Measurements from ENCODE around the gene MYO1C.
"Not testable (repeated sequence)": the region's sequence is repeated elsewhere in the genome, so short reads cannot be mapped to it uniquely, and the experiment has no call there.

MYO1C gene

DNA sequence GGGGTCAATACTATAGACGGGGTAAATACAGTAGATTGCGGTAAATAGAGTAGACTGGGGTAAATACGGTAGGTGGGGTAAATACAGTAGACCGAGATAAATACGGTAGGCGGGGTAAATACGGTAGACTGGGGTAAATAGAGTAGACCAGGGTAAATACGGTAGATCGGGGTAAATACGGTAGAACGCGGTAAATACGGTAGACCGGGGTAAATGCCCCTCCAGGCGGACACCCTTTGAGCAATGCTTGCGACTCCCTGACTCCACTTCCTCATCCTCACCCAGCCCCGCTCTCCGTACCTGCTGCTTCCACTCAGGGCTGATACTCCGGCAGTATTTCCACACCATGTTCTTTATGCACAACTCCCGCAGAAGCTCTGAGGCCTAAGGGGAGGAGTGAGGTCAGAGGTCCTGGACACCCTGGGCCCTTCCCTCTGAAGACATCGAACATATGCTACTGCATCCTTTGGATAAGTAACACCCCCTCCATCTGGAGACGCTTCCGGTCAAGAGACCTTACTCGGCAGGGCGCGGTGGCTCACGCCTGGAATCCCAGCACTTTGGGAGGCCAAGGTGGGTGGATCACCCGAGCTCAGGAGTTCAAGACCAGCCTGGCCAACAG, 23.1 kb downstream of the MYO1C start:
- no peak for DNase-seq
- intact Hi-C loops (cut with DNase I) = no loop called here

DNA sequence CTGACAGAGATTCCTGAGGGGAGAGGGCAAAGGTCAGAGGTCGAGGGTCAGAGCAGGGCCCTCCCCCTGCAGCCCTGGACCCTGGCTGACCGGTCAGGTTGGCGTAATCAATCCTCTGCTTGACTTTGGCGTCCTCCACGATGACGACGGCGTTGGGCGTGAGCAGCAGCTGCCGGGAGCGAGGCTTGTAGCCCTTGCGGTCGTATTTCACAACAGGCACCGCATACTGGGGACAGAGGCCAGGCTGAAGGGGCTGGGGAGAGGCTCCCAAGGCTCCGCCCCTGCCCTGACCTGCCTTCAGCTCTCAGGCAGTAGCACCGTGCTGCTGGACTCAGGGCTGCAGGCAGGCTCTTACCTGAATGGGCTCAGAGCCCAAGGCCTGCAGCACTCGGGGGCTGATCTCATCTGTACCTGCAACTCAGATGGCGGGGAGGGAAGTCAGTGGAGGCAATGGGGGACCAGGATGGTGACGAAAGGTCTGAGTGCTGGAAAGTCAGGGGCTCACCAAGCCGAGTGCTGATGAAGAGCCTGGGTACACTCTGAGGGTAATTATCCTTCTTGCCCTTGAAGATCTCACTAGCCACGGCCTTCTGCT, 24.5 kb downstream of the MYO1C start:
- DNase-seq = no peak
- intact Hi-C loops (cut with DNase I) = no loop called here

DNA sequence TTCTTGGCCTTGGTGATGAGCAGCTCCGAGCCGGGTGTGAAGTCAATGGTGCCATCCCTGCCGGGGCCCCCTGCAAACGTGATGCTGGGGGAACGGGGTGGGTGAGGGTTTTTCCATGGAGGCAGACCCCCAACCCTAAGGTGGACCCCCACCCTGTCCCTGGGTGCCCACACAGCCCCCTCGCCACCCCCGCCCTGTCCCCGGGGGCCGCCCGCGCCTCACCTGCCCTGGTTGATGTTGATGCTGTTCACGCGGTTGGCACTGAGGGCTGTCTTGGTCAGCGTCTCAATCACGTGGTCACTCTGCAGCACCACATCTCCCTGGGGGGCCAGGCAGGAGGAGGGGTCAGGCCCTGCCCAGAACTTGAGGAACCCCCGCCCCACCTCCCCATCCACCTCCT, 25.2 kb downstream of the MYO1C start:
- DNase-seq = no peak
- intact Hi-C loops (cut with DNase I) = no loop called here

DNA sequence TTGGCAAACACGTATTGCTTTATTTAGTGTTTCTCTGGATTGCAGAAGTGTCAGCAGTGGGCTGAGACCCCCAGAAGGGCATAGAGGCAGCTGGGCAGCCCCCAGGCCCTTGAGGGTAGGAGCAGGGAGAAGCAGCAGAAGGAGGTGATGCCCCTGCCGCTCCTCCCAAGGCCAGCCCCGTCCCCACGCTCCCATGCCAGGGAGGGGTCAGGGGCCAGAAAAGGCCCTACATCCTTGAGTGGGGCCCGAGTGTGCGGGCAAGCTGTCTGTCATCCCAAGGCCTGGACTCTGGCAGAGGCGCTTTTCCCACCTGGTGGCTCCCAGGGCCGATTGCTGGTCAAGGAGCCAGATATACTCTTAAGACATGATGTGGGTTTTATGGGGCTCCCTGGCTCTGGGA, 28.3 kb downstream of the MYO1C start:
- no peak for DNase-seq
- intact Hi-C loops (cut with DNase I) = no loop called here

DNA sequence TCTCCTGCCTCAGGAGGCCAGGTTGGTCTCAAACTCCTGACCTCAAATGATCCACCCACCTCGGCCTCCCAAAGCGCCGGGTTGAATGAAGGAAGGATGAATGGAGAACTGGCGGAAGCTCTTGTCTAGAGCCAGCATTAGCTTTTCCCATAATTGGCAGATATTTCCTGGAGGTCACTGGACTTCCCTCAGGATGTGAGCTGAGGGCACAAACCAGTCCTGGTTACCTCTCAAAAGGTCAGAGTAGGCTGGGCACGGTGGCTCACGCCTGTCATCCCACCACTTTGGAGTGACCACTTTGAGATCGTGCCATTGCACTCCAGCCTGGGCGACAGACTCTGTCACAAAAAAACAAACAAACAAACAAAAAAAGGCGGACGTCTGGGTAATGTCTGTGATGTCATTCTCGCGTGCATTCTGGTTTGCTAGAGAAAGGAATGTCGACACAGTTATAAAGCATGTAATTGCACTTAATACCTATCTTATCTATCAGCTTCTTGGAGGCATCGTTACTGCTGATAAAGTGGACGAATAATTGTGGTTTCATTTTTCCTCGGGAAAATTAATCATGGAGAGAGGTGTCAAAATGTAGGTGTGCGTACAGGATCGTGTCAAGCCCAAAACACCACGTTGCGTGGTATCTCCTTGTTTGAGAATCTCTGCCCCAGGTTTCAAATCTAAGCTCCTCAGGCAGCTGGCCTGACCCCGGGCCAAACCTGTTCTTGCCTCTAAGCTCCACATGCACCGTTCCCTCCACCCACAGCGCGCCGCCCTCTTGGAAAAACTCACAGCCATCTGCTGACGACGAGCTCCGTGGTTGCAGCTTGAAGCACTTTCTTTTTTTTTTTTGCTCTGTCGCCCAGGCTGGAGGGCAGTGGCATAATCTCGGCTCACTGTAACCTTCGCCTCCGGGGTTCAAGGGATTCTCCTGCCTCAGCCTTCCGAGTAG, 30.0 kb downstream of the MYO1C start:
- intact Hi-C loops (cut with DNase I) = no loop called here
- DNase-seq = peak in 1 of 10 donors; percentile 82

DNA sequence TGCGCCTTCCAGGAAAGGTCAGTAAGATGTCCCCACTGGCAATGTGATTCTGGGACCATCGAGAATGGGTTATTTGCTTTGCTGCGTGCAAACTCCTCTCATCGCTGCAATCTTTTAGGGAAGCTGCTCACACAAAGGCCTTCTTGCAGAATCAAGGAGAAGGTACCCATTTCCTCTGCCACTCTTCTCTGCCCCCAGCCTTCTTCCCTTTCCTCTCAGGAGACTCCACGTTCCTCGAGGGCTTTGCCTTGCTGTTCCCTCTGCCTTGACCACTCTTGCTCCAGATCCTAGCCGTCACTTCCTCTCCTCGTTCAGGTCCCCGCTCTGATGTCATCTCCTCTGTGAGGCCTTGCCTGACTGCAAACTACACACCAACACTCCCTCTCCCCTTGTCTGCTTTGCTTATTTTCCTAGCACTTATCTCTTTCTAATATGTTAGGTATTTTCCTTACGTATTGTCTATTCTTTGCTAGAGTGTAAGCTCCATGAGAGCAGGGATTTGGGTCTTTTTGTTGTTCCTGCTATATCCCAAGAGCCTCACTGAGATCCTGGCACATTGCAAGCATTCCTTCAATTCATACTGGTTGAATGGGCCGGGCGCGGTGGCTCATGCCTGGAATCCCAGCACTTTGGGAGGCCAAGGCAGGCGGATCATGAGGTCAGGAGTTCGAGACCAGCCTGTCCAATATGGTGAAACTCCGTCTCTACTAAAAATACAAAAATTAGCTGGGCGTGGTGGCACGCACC, 31.1 kb downstream of the MYO1C start:
- DNase-seq = no peak
- intact Hi-C loops (cut with DNase I) = no loop called here

DNA sequence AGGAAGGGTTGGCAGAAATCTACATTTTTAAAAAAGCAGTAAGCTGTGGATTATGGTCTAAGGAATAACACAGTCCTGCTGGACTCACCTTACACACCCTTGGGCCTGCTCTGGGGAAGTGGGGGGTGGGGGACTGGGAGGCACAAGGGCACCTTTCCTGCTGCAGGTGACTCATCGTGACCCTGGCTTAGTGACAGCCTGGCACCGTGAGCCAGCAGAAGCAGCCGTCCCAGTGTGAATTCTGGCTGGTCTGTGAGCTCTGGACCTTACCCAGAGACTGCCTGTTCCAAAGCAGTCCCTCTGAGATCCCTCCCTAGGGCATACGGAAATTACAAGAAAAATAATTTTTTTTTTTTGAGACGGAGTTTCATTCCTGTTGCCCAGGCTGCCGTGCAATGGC, 32.3 kb downstream of the MYO1C start:
- DNase-seq = no peak
- intact Hi-C loops (cut with DNase I) = no loop called here

DNA sequence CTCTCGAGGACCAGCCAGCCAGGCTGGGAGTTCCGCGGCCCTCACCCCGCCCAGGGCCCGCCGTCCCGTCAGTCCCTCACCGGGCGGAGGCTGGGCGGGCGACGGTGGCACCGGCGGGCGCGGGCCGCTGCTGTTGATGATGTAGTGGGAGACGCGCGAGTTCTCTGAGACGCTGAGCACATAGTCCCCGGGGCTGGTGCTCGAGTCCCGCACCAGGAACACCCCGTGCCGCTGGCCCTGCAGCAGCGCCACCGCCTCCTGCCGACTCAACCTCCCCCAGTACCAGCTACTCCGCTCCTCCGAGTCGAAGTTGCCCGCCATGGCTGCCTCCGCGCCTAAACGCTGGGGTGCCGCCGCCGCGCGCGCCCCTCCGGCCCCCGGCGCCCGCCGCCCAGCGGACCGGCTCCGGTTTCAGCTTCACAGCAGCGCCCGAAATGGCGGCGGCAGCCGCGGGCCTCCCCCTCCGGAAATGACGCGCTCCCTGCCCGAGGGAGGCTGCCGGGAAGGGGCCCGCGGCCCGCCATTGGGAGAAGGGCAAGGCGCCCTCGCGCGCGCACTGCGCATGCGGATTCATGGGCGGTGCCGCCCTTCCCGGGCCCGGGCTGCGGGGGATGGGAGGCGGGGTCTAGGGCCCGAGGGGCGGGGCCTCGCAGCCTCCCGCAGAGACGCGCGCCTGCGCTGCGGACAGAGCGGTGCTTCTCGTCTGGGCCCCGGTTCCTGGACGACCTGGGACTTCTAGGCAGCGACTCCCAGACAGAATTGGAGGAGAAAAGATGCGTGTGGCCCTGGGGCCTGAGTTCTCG, 36.5 kb downstream of the MYO1C start, which contains the start of gene CRK:
Gene CRK (minus strand): TSS at position 436 of the 803 bp plus-strand sequence. CDS start 115 bp downstream, at position 321.
- intact Hi-C loops (cut with DNase I) = loop anchor here (1.0 to 5.0 kb wide), 4 partner anchors 36 to 91 kb away; partner anchors contain the start of genes INPP5K, MYO1C and YWHAE
- DNase-seq = peak; percentile 92 to 100 (median 96)

DNA sequence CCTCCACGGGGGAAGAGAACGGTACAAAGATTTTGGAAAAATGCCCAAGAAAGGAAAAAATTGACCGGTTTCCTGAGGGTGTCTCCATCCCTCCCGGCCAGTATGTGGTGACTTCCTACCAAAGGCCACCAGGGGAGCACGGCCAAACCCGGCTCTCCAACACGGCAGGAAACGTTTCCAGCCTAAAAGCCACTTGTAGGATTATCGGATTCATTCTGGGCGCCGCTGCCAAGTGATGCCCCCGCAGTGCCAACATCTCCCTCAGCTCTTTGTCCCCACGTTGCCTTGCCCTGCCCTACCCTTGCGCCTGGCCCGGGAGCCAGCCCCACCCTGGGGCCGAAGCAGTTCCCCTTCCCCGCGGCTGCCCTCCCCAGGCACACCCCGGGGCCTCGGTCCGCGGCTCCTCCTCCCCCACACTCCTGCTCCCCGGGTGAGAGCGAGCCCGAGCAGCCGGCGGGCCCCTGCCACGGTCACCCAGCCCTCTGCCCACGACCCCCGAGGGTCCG, 37.1 kb downstream of the MYO1C start:
- peak in 5 of 10 donors; percentile 15 to 32 (median 26) for DNase-seq
- intact Hi-C loops (cut with DNase I) = loop anchor here (1.0 to 5.0 kb wide), 3 partner anchors 37 to 61 kb away; partner anchors contain the start of genes INPP5K, MYO1C and YWHAE

DNA sequence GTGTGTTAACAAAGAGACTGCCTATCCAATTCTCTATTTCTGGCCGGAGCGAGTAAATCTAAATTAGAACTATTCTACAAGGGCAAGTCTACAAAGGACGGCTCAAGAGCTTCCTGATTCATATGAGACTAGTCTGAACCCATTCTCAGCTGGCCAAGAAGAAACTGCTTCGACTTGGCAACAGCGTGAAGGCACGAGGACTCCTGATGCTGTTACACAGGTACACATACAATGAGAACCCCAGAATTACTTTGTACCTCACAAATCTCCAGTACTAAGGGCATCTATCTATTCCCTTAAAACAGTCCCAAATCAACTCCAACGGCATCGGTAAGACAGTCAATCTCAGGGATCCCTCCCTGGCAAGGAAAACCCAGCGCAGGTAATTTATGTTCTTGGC, 37.9 kb downstream of the MYO1C start:
- intact Hi-C loops (cut with DNase I) = loop anchor here (2.0 kb wide), 1 partner anchor 54 kb away; the partner anchor contains the start of gene YWHAE
- DNase-seq = no peak

DNA sequence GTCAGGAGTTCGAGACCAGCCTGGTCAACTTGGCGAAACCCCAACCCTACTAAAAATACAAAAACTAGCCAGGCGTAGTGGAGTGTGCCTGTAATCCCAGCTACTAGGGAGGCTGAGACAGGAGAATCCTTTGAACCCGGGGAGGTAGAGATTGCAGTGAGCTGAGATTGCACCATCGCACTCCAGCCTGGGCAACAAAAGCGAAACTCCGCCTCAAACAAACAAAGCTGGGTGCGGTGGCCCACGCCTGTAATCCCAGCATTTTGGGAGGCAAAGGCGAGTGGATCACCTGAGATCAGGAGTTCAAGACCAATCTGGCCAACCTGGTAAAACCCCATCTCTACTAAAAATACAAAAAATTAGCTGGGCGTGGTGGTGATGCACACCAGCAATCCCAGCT, 38.8 kb downstream of the MYO1C start:
- intact Hi-C loops (cut with DNase I) = loop anchor here (2.0 kb wide), 1 partner anchor 53 kb away; the partner anchor contains the start of gene YWHAE
- not testable (repeated sequence) for DNase-seq

DNA sequence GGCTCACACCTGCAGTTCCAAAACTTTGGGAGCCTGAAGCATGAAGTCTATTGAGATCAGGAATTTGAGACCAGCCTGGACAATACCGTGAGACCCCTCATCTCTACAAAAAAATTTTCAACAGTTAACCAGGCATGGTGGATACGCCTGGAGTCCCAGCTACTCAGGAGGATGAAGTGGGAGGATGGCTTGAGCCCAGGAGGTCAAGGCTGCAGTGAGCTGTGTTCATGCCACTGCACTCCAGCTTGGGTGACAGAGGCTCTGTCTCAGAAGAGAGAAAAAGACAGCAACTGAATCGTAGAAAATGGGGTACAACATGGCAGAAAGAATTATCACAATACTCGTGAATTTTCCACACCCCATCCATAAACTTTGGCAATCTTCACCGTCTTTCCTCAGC, 39.6 kb downstream of the MYO1C start:
- DNase-seq = no peak
- intact Hi-C loops (cut with DNase I) = no loop called here

DNA sequence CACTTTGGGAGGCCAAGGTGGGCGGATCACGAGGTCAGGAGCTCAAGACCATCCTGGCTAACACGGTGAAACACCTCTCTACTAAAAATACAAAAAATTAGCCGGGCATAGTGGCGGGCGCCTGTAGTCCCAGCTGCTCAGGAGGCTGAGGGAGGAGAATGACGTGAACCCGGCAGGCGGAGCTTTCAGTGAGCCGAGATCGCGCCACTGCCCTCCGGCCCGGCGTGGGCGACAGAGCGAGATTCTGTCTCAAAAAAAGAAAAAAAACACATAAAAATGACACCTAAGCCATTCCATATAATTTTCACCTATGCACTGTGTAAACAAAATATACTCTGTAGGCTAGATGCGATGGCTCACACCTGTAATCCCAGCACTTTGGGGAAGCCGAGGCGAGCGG, 42.2 kb downstream of the MYO1C start:
- DNase-seq = not testable (repeated sequence)

DNA sequence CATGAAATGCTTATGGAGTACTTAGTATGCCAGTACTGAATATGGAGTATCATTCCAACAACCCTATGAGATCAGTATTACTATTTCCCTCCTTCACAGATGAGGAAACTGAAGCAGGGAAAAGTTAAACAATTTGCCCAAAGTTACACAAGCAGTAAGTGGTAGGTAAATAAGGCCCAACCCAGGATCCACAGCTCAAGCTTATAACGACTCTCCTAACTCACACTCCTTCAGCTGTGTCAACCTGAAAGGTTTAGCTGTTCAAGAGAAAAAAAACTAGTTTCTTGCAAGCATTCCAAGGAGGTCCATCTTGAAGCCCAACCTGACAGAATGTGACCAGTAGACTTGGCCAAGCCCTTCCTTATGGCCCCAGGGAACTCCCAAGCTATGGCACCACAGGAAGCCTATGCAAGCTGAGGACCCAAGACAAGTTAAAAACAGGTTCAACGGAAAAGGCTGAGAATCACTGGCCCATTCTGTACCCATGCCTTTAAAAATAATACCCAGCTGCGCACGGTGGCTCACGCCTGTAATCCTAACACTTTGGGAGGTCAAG, 43.0 kb downstream of the MYO1C start:
- DNase-seq = no peak
- intact Hi-C loops (cut with DNase I) = no loop called here

More for the DNA sequence above, 42.2 kb downstream of the MYO1C start:
- intact Hi-C loops (cut with DNase I) = not testable (repeated sequence)

DNA sequence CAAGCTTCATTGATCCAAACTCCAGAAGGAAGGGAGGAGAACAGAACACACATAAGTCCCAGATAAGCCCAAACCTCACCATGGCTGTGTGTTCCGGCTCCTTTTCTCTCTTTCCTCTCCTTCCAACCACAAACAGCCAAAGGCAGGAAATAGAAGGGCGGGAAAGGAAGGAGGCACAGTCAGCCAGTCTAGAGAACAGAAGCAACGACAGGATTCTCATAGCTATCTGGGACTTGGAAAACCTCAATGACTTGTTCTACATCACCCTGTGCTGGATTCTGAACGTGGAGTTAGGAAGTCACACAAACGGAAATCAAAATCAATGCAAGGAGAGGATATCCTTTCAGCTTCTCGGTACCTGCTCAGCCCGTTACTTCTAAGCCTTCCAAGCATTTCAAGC, 45.4 kb downstream of the MYO1C start:
- DNase-seq = no peak
- intact Hi-C loops (cut with DNase I) = no loop called here

DNA sequence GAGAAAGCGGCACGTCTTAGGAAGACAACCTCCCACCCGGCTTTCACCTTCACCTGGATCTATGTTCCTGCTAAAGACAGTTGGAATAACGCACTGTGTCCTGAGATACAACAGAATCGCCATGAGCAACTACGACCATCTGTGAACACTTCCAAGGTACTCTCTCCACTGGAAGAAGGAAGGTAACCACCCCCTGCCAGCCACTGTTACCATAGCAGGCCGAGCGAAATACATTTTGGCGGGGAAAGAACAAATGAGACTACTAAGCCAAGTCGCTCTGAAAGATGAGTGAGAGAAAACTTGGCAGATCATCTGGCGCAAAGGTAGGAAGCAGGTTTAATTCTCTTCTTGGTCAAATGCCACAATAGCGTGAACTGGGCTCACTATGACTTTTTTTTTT, 46.3 kb downstream of the MYO1C start:
- DNase-seq = no peak
- intact Hi-C loops (cut with DNase I) = no loop called here

DNA sequence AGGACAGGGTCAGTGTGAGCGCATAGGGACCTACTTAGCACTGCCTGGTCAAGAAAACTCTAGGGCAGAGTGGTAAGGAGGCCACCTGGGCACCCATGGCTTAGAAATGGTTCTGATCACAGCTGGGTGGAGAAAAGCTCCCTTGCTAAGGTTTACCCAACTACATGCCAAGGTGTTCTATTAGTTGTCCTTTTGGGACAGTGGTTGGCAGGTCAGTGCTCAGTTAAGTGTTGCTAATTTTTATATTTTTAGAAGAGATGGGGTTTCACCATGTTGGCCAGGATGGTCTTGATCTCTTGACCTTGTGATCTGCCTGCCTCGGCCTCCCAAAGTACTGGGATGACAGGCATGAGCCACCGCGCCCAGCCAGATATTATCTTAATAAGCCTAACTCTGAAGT, 46.8 kb downstream of the MYO1C start:
- intact Hi-C loops (cut with DNase I); DNase-seq: not testable (repeated sequence)

DNA sequence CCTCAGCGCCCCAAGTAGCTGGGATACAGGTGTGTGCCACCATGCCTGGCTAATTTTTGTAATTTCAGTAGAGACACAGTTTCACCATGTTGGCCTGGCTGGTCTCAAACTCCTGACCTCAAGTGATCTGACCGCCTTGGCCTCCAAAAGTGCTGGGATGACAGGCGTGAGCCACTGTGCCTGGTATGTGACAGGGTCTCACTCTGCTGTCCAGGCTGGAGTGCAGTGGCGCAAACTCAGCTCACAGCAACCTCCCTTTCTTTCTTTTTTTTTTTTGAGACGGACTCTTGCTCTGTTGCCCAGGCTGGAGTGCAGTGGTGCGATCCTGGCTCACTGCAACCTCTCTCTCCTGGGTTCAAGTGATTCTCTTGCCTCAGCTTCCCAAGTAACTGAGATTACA, 49.8 kb downstream of the MYO1C start:
- intact Hi-C loops (cut with DNase I); DNase-seq: not testable (repeated sequence)

DNA sequence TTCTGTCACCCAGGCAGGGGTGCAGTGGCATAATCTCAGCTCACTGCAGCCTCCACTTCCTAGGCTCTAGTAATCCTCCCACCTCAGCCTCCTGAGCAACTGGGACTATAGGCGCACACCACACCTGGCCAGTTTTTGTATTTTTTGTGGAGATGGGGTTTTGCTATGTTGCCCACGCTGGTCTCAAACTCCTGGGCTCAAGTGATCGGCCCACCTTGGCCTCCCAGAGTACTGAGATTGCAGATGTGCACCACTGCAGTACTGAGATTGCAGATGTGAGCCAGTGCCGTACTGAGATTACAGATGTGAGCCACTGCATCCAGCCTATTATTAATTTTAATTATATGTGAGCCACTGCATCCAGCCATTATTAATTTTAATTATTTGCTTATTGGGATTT, 50.3 kb downstream of the MYO1C start:
- no peak for DNase-seq
- intact Hi-C loops (cut with DNase I) = no loop called here
